ENCODE measurements around the gene CTSZ.

DNA sequence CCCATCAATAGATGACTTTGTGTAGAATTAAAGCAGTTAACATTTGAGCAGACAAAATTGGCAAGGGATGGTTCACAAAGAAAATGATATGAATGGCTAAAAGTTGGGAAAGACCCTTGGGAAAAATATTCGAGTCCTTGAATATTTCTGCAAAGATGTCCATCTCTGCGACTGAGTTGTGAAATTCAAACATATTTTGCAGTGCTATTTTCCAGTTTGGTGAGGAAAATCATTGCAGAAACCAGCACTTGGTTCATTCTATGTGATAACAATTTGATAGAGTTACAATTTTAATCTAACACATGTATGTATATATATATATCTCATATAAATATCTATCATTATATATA lies 41.6 kb upstream of the CTSZ start:
- TF ChIP-seq CTCF (IDR thresholded peaks at IDR 0.05; ENCODE audit: poor library complexity) (no peak), EZH2phosphoT487 (IDR thresholded peaks at IDR 0.05; ENCODE audit: low read depth, severe bottlenecking, unreplicated experiment) (no peak), EZH2 (IDR thresholded peaks at IDR 0.05; ENCODE audit: borderline replicate concordance) (no peak)
